BJ (cell line): ENCODE results near the gene GPR108. TPM values are rescaled to one million over a fixed set of nuclear protein-coding genes. Genes with fewer than 3 reads are reported as not detected.

Experiments used
- CTCF ChIA-PET: fragments of 350-600 bp; formaldehyde crosslinking; extraction: SDS; loops from one replicate; lab custom pipeline; 2021; ENCODE audit warnings: antibody characterized with exemption, inconsistent platforms; lab: Yijun Ruan, JAX
- POLR2A ChIA-PET: fragments of 300-600 bp; sonication (Branson Sonifier 250); formaldehyde crosslinking; extraction: SDS; loops from one replicate; lab custom pipeline; 2021; ENCODE audit warnings: antibody characterized with exemption; lab: Charles Lee
- DNase-seq: peaks from one replicate; pipeline ENCODE4 v3.0.0-alpha.2; 2011; ENCODE audit warnings: low read depth
- H3K27me3 ChIP-seq: 2 replicates; pipeline ENCODE4 v1.6.0; 2011; ENCODE audit warnings: low read length; ENCODE audit not compliant: control insufficient read depth, insufficient read depth
- H3K36me3 ChIP-seq: 2 replicates; pipeline ENCODE4 v1.5.1; 2011; ENCODE audit warnings: low read length; ENCODE audit not compliant: control insufficient read depth, insufficient read depth
- H3K4me3 ChIP-seq: 2 replicates; pipeline ENCODE4 v1.5.1; 2011; ENCODE audit warnings: low read depth, mild to moderate bottlenecking, control low read depth, low read length
- CTCF ChIP-seq: IDR thresholded peaks from 2 replicates; pipeline ENCODE4 v1.5.1; 2011; ENCODE audit warnings: low read depth, mild to moderate bottlenecking, control low read depth, inconsistent platforms, low read length, moderate library complexity; ENCODE audit not compliant: insufficient read depth
- polyA plus RNA-seq: library from polyadenylated mRNA; depleted of rRNA; stranded (reverse); fragments of >200 nt; gene quantifications from 2 replicates; pipeline ENCODE4 v1.2.3, GENCODE V29; 2011

Gene GPR108
- polyA plus RNA-seq, 1 experiment = 71.4 TPM

- ChIA-PET POLR2A (no interaction called here), CTCF (interaction anchor here (0.9 to 2.7 kb wide), 9 partner anchors 9 to 252 kb away, joined by 3 to 10 read pairs (median 4); partner anchors contain the start of gene GPR108)
- H3K4me3 ChIP-seq = no peak overlapping the region
- peak; percentile 37 for TF ChIP-seq CTCF
- peaks cover 6% of the 10 kb centered on the region for H3K27me3 ChIP-seq
- DNase-seq = no peak
- no peaks in the 10 kb centered on the region for H3K36me3 ChIP-seq
Observed at GRCh38 chr19:6769006-6769619, 31.7 kb upstream of the GPR108 start.

- ChIA-PET POLR2A (no interaction called here), CTCF (interaction anchor here (1.0 to 2.7 kb wide), 5 partner anchors 10 to 137 kb away, joined by 3 to 10 read pairs (median 4); partner anchors contain the start of gene GPR108)
Observed at GRCh38 chr19:6768236-6768785, 30.9 kb upstream of the GPR108 start.

GRCh38 chr19:6767357-6768235 is 30.2 kb upstream of the GPR108 start, which contains the start of gene SH2D3A:
SH2D3A (minus strand) TSS chr19:6767435; CDS start chr19:6763748, 3,687 bp downstream.
- peaks cover 6% of the 10 kb centered on the region for H3K27me3 ChIP-seq
- H3K4me3 ChIP-seq = no peak within 1 kb of the TSS
- DNase-seq = no peak
- H3K36me3 ChIP-seq = no peaks in the 10 kb centered on the region
- CTCF ChIA-PET = interaction anchor here (1.1 to 2.7 kb wide), 2 partner anchors 12 to 30 kb away, joined by 3 to 10 read pairs; partner anchors contain the start of gene GPR108
- no peak for TF ChIP-seq CTCF
- POLR2A ChIA-PET = no interaction called here

More at GRCh38 chr19:6768236-6768785, 30.9 kb upstream of the GPR108 start:
- Histone ChIP-seq H3K36me3 (no peaks in the 10 kb centered on the region), H3K4me3 (no peak overlapping the region), H3K27me3 (peaks cover 6% of the 10 kb centered on the region)
- DNase-seq = no peak
- no peak for TF ChIP-seq CTCF

- no peak for TF ChIP-seq CTCF
- no peaks in the 10 kb centered on the region for H3K36me3 ChIP-seq
- peaks cover 6% of the 10 kb centered on the region for H3K27me3 ChIP-seq
- ChIA-PET CTCF (no interaction called here), POLR2A (no interaction called here)
- no peak overlapping the region for H3K4me3 ChIP-seq
- no peak for DNase-seq
Observed at GRCh38 chr19:6767081-6767356, 29.6 kb upstream of the GPR108 start.
